GM20431 (cell line): ENCODE measurements around the gene TACR2.

Experiments
- in situ Hi-C: fragments of 300-500 bp; cut with MseI, MboI; formaldehyde crosslinking; loops from one replicate; pipeline ENCODE4 v1.15.0; 2020; ENCODE audit warnings: low sequenced_read_pairs; ENCODE audit not compliant: unreplicated experiment

The TACR2 gene

DNA sequence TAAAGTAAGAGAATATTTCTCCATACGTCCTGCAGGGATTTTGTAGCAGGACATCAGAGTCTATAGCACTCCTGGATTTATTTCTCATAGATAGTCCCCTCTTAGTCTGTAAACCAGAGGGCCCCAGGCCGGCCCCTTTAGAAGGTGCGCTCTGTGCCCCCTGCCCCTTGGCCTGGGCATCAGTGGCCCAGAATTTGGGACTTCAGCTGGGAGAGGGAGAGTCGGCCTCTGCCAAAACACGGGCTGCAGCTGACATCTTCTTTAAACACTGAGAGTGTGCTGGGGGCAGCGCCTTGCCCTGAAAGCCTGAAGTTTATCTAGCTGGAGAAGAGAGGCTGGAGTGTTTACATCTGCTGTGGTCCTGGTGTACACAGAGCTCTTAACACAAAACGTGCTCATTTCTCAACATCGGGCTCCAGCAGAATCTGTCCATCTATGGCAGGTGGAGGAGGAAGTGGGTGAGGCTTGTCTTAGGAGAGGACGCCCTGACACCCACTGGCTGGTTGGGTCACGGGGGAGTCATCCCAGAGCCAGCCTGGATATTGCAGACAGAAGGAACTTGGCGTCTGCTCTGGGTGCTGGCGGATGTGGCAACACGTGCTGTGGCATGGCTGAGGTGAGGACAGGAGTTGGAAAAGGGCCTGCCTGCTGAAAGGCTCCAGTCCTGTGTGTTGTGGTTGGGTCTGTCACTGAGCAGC is 5.0 kb upstream of the TACR2 start:
- in situ Hi-C loops, result no loop called here

DNA sequence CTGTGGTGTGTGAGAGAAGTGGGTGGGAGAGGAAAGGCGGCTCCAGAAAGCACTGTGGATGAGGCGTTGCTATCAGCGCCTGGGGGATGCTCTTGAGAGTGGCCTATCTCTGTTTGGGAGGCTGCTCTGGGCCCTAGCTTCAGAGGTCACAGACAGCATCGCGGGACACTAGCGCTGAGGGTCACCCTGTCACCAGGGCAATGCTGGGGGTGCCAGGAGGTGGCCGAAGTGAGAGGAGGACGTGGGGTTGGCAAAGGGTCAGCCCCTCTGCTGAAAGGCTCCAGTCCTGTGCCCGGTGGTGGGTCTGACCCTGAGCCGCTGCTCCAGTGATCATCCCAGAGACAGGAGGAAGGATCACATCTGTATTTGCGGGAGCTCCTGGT is 3.0 kb upstream of the TACR2 start:
- in situ Hi-C loops, result no loop called here

DNA sequence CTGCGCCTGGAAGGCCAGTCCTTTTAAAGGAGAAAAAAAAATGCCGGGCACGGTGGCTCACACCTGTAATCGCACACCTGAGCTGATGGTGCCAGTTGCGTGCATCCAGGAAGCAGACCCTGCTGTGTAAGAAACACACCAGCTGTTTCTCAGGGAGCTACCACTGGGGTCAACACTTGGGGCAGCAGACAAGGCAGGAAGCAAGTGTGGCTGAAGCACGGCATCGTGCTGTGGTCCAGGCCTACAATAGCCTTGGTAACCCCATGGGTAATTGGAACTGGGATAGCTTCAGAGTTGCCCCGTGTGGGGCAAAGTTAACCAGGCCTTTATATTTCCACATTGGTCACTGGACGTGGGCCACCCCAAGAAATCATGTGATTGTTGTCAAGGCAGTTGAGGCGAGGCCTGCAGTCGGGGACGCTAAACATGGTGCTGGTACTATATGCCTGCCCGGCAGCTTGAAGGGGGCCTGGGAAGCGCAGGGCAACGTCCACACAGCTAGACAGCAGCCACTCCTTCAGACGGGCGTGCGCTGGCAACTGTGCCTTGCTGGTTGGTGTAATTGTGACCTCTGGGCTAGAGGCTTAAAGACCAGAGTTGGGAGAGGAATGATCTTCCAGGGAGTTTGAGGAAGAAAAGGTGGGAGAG is 2.5 kb upstream of the TACR2 start:
- in situ Hi-C loops, result no loop called here

DNA sequence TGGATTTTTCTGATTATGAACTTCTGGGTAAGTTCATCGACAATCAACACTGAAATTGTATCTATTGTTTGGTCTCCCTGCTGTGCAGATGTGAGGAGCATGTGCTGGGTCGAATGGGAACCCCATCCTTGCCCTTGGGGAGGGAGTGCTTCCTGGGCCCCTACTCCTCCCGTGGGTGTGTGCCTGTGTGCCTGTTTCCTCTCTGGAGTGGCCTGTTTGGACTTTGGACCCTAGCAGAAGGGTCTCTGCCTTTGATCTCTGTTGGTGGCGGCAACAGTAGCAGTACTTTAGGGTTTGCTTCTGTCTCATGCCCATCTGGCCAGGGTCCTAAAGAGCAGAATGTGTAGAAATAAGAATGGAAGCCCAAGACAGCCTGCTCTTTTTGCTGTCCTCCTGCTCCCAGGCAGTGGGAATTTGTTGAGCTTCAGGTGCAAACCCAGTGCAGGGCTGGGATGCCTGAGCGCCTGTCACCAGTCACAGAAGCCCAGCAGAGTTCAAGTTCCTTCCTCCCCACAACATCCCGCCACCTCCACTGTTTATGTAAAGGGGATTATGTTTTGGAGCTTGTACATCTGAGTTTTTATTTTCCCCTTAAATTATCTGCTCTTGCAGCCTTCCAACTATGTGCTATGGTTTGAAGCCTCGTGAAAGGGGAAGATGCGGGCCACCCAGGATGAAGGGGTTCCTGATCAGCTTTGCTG is 1.5 kb upstream of the TACR2 start:
- in situ Hi-C loops, result no loop called here

DNA sequence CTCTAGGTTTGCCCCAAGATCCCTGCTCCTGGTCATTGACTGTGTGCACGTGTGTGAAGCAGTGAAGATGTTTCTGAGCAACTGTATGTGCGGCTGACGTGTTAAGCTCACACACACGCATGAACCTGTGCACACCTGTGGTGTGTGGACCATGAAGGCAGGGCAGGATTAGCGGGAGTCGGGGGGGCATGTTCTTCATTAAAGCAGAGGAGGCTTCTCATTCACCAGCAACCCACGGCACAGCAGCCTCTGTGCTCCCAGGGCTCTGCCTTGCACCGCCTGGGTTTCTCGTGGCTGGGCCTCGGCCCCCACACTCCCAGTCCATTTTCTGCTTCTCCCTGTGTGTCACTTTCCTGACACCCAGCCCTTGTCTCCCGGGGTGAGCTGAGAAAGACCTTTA is 824 bp upstream of the TACR2 start:
- in situ Hi-C loops, result no loop called here

DNA sequence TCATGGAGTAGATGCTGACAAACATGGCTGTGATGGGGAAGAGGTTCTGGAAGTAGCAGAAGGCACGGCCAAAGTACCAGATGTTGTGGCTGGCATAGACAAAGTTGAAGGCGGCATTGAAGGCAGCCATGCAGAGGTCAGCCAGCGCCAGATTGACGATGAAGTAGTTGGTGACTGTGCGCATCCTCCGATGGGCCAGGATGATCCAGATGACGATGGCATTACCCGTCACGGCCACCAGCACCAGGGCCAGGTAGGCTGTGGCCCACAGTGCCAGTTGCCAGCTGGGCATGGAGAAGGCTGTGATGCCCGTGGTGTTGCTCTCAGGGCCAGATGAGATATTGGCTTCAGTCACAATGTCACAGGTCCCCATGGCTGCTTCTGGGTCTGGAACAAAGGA is 767 bp downstream of the TACR2 start:
- in situ Hi-C loops, result no loop called here

DNA sequence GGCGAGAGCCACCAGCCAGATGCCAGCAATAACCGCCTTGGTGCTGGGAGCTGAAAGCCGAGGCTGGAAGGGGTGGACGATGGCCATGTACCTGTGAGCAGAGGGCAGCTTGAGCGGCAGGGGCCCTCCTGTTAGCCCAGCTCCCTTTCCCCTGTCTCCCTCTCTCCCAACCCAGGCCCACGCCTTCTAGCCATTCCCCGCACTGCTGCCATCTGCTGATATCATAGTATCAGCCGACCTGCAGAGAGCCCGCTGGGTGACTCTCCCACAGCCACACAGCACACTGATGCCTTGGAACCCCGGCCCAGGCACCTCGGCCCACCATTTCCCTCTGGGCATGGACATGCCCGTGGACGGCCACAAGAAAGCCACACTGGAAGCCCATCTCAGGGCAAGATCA is 1.7 kb downstream of the TACR2 start:
- in situ Hi-C loops, result no loop called here

DNA sequence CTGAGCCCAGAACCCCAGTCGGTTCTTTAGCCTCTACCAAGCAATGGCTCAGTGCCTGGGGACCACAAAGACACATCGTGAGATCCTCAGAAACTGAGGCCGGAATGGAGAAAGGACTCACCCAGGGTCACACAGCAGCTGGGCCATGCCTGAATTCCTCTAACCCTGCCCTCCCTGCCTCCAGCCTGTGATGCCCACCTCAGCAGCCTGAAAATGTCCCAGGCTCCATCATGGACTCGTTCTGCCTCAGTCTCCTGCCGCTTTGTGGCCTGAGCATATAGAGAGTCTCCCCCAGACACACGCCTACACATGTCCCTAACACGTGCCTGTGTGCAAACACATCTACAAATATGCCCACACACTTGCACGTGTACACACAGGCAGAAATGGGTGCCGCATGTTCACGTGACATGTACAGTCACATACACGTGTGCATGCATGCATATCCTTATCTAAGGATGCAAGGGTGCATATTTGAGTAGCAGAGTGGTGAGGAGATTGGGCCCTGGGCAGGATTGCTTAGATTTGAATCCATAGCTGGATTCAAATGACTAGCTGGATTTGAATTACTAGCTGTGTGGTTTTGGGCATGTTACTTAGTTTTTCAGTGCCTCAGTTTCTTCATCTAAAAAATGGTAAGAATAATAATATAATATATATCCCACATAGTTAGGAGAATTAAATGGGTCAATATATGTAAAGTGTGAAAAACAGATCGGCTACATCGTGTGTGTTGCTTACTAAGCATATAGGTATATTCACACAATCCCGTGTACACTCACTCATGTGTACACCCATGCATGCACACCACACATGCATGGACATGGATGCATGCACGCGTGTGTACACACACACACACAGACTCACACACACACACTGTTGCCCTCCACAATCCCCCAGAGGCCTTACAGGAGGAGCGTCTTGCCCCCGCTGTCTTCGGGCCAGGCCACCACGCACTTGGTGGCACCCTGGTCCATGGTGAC is 2.4 kb downstream of the TACR2 start:
- in situ Hi-C loops, result no loop called here

DNA sequence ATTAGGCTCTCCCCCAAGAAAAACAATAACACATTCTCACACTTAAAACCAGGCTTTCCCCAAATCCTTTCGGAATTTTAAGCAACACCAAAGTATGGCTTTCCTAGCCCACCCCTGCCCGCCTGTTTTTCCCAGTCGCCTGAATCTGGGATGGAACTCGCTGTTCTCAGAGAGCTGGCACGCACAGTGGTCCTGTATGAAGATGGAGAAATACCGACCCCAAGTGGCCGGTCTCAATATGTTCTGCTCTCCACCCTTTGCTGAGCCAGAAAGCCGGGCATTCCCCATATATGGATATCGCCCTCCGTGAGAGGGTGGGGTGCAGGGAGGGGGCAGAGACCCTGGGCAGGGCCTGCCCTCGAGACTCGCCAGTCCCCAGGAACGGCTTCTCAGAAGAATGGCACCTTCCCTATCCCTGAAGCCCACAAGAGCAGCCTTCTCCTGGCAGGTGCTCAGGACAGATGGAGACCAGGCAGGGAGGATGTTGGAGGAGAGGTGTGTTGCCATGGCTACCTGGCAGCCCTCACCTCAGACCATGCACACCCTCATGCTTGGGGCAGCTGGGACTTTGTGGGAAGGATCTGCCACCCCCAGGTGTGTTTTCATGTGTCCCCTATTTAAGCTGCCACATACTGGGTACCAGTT is 3.4 kb downstream of the TACR2 start:
- in situ Hi-C loops, result no loop called here

DNA sequence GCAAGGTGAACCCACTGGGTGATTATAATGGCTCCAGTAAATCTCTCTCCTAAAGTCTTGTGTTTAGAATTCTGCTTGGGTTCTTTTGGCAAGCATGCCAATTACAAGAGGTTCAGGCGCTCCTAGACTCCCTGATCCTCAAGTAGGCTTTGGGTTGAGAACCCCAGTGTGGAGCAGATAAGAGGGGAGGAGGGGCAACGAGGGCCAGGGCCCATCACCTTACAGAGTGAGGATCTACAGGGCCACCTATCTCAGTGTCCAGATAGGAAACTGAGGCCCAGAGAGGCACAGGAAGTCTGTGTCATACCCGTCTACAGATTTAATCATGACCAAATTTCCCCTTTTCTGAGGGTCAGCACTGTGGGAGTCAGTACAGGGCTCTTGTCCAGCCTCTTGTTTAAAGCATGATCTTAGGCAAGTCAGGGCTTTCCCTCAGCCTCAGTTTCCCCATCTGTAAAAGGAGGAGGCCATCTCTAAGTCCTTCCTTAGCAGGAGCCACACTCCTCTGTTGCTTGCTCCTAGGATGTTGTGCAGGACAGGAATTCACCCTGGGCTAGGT is 4.4 kb downstream of the TACR2 start:
- in situ Hi-C loops, result no loop called here

DNA sequence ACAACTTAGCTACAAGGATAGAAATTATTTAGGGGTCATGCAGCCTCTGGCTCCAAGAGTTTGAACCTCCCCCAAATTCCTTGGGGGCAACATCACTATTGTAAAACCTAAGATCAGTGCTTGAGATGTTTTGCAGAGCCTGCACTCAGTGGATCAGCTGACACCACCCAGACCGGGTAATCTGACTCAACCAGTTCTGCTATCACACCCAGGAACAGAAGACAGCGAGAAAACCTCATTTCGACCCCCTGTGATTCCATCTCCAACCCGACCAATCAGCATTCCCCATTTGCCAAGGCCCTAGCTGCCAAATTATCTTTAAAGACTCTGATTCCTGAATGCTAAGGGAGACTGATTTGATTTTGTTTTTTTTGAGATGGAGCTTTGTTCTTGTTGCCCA is 5.2 kb downstream of the TACR2 start:
- in situ Hi-C loops, result no loop called here

DNA sequence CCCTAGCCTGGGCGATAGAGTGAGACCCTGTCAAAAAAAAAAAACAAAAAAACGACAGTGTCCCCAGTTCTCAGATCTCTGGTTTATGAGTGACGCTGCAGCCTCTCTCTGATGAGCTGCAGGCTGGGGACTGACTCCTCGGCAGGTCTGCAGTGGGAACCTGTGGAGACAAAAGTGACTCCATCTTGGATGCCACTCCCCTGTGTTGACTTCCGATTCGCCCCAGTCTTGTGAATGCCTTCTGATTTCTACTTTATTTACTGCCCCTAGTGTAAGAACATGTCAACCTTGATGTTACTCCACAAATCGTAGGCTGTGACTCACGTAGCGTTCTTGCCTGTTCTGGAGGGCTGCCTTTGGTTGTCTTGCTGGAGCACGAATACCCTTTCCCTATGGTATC is 6.2 kb downstream of the TACR2 start:
- in situ Hi-C loops, result no loop called here

DNA sequence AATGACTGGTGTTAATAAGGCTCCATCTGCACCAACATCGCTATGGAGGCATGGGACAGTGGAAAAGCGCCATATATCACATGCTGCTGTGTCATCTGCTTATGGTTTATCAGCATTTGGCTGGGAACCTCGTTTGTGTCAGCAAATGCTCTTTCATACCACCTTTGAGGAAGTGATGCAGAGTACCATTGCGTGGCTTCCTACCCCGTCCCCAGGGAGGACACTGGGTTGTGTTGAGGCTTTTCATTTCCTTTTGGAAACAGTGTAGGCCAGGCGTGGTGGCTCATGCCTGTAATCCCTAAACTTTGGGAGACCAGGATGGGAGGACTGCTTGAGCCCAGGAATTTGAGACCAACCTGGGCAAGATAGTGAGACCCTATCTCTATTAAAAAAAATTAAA is 6.8 kb downstream of the TACR2 start:
- in situ Hi-C loops, result no loop called here

DNA sequence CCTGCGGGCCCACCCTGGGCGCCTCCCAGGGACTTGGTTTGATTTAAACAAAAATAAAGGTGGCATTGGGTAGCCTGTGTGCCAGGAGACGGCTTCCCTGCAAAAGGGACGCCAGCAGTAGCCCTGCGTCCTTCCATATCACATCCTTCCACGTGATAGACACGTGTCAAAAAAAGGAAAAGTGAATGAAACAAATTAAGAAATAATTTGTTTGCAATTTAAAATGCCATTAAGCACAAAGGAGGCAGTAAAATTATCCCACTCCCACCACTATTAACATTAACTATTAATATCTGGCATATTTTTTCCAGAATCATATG is 7.6 kb downstream of the TACR2 start:
- in situ Hi-C loops, result no loop called here

DNA sequence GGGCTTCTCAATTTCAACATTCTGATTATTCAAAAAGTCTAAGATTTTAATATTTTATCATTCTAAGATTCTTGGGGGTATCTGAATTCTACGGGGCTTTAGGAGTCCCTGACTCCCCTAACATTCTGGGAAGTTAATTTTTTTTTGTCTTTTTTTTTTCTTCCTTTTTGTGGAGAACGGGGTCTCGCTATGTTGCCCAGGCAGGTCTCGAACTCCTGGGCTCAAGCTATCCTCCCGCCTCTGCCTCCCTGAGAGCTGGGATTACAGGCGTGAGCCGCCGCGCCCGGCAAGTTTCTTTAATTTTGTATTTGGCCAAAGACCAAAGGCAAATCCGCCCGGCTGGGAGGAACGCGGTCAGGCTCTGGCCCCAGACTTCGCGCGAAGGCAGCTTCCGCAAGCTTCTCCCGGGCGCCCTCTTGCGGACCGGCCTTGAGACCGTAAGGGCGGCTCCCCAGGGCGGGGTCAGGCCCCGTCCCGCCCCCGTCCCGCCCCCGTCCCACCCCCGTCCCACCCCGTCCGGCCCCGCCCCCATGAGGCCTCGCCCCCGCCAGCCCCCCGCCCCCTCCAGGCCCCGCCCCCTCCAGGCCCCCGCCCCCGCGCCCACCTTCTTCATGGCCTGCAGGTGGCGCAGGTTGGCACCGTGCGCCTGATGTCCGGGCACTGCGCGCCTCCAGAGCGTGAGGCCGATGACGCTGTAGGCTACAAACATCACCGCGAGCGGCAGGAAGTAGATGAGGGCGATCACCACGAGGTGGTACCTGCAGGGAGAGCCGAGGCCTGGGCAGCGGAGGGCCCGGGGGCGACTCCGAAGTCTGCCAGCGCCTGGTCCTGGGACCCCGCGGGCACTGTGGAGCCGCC is 8.2 kb downstream of the TACR2 start:
- in situ Hi-C loops, result no loop called here

DNA sequence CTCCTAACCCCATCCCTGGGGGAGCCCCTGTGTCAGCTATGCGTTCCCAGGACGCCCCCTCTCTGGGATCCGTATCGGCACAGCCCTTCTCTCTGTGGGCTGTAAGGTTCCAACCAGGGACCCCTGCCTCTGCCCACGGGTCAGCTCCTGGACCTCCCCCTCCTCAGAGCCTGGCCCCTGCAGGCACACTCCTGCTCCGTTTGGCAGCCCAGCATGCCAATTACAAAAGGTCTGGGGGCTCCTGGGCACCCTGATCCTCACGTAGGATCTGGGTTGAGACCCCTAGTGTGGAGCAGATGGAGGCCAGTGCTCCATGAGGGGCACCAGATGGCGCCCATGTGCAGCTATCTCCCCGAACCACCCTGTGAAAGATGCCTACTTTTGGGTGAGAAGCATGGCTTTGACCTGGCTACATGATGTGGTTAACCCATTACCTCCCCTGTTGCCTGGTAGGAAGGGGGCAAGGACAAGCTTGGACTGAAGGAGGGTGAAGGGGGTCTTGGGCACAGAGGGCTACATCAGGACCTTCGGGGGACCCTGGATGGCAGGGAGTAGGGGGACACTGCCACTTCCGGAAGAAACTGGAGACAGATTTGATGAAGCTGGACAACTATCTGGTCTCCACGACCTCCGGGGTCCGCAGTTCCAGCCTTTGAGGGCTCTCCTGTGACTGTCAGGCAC is 9.0 kb downstream of the TACR2 start:
- in situ Hi-C loops, result no loop called here

DNA sequence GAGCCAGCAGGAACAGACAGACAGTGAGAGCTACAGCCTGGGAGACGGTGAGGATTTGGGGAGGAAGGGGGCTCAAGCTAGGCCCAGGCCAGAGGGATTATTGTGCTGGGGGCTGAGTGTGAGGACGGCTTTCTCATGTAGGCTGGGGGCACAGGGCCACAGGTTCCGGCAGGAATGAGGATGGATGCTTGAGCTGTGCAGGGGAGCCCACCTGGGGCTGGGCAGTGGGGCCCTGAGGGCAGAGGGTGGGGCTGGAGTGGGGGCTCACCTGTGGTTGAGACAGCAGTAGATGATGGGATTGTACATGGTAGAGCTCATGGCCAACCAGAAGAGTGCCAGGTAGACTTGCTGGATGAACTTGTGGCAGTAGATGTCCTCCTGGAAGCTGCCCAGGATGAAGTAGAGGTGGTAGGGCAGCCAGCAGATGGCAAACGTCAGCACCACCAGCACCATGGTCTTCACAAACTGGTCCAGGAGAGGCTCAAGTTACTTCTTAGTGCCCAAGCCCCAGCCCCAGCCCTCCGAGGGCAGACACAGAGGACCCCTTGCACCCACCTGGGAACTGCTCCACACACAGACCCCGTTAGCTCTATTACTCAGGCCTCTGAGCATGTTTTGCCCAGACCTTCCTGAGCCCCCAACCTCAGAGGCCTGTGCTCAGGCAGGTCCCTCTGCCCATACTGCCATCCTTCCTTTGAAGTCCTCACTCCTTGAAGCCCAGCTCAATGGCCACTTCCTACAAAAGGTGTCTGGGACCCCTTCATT is 9.7 kb downstream of the TACR2 start:
- in situ Hi-C loops, result no loop called here
